Mesenchymal stem cell (in vitro differentiated cells and primary cell): Measurements from ENCODE around the gene MYL2.

Experiments
- DNase-seq: peaks from one replicate; pipeline ENCODE4 v3.0.0-alpha.2; 2013
- H2AFZ ChIP-seq: one replicate; pipeline ENCODE4 v1.6.1; 2013; ENCODE audit warnings: low read depth, mild to moderate bottlenecking, control low read depth, inconsistent platforms, low read length, moderate library complexity
- H2AK5ac ChIP-seq: 2 replicates; pipeline ENCODE4 v1.6.1; 2013; ENCODE audit warnings: low read length, moderate library complexity, mild to moderate bottlenecking, inconsistent platforms; ENCODE audit not compliant: severe bottlenecking
- H2BK120ac ChIP-seq: one replicate; pipeline ENCODE4 v1.6.1; 2013; ENCODE audit warnings: low read depth, mild to moderate bottlenecking, inconsistent platforms, low read length, moderate library complexity
- H2BK12ac ChIP-seq, 2 experiments: one replicate each; pipeline ENCODE4 v1.6.1; 2013; ENCODE audit warnings: inconsistent platforms in 2 of 2, low read length in 2 of 2, mild to moderate bottlenecking in 2 of 2, moderate library complexity in 2 of 2, control low read depth in 1 of 2
- H2BK15ac ChIP-seq: one replicate; pipeline ENCODE4 v1.6.1; 2013; ENCODE audit warnings: mild to moderate bottlenecking, low read depth, inconsistent platforms; ENCODE audit not compliant: poor library complexity, severe bottlenecking
- H2BK5ac ChIP-seq: 2 replicates; pipeline ENCODE4 v1.6.1; 2013; ENCODE audit warnings: low read depth, mild to moderate bottlenecking, low read length, control low read depth, inconsistent platforms; ENCODE audit not compliant: poor library complexity, severe bottlenecking
- H3K14ac ChIP-seq, 2 experiments: one replicate each; pipeline ENCODE4 v1.6.1; 2013; ENCODE audit warnings: inconsistent platforms in 2 of 2, low read length in 2 of 2, control low read depth in 1 of 2, mild to moderate bottlenecking in 1 of 2, moderate library complexity in 1 of 2
- H3K18ac ChIP-seq, 2 experiments: one replicate each; pipeline ENCODE4 v1.6.1; 2013; ENCODE audit warnings: inconsistent platforms in 2 of 2, low read length in 2 of 2, control low read depth in 1 of 2, low read depth in 1 of 2, mild to moderate bottlenecking in 1 of 2
- H3K23ac ChIP-seq, 2 experiments: one replicate each; pipeline ENCODE4 v1.6.1; 2013; ENCODE audit warnings: inconsistent platforms in 2 of 2, low read length in 2 of 2, mild to moderate bottlenecking in 2 of 2, moderate library complexity in 2 of 2, control low read depth in 1 of 2
- H3K27ac ChIP-seq: 2 replicates; pipeline ENCODE4 v1.5.1; 2013; ENCODE audit warnings: mild to moderate bottlenecking, moderate library complexity, low read length, control low read depth, inconsistent platforms; ENCODE audit not compliant: poor library complexity, severe bottlenecking
- H3K27me3 ChIP-seq, 2 experiments: 2 replicates each; pipeline versions ENCODE4 v1.6.1 to v1.7.0; 2013; ENCODE audit warnings: low read length in 2 of 2, mild to moderate bottlenecking in 2 of 2, moderate library complexity in 2 of 2, control low read depth in 1 of 2, inconsistent platforms in 1 of 2; ENCODE audit not compliant: control insufficient read depth in 1 of 2, insufficient read depth in 1 of 2
- H3K36me3 ChIP-seq, 2 experiments: 2 replicates each; pipeline versions ENCODE4 v1.6.1 to v1.7.0; 2013; ENCODE audit warnings: low read length in 2 of 2, control low read depth in 1 of 2, inconsistent platforms in 1 of 2, low read depth in 1 of 2, mild to moderate bottlenecking in 1 of 2; ENCODE audit not compliant: insufficient read depth in 2 of 2, control insufficient read depth in 1 of 2
- H3K4ac ChIP-seq, 2 experiments: one replicate each; pipeline ENCODE4 v1.6.1; 2013; ENCODE audit warnings: inconsistent platforms in 2 of 2, low read length in 2 of 2, mild to moderate bottlenecking in 2 of 2, moderate library complexity in 2 of 2, control low read depth in 1 of 2, low read depth in 1 of 2
- H3K4me1 ChIP-seq: 2 replicates; pipeline ENCODE4 v1.6.1; 2013; ENCODE audit warnings: low read depth, low read length, control low read depth; ENCODE audit not compliant: control insufficient read depth, insufficient read depth
- H3K4me2 ChIP-seq: 2 replicates; pipeline ENCODE4 v1.6.1; 2013; ENCODE audit warnings: low read length, mild to moderate bottlenecking, inconsistent platforms; ENCODE audit not compliant: poor library complexity, severe bottlenecking
- H3K4me3 ChIP-seq, 2 experiments: 2 replicates each; pipeline versions ENCODE4 v1.5.1 to v1.7.0; 2013; ENCODE audit warnings: low read length in 2 of 2, mild to moderate bottlenecking in 2 of 2, control low read depth in 1 of 2, low read depth in 1 of 2; ENCODE audit not compliant: insufficient read depth in 1 of 2
- H3K79me1 ChIP-seq: replicated peaks from 2 replicates; pipeline ENCODE4 v1.6.1; 2013; ENCODE audit warnings: mild to moderate bottlenecking, control low read depth, low read length, inconsistent platforms; ENCODE audit not compliant: poor library complexity, severe bottlenecking
- H3K9ac ChIP-seq: 2 replicates; pipeline ENCODE4 v1.7.0; 2013; ENCODE audit warnings: mild to moderate bottlenecking, low read length, moderate library complexity
- H3K9me3 ChIP-seq: 2 replicates; pipeline ENCODE4 v1.7.0; 2013; ENCODE audit warnings: mild to moderate bottlenecking, low read length; ENCODE audit not compliant: control insufficient read depth
- H4K8ac ChIP-seq: one replicate; pipeline ENCODE4 v1.6.1; 2013; ENCODE audit warnings: inconsistent platforms, mild to moderate bottlenecking, low read length, moderate library complexity
- H4K91ac ChIP-seq: one replicate; pipeline ENCODE4 v1.6.1; 2013; ENCODE audit warnings: mild to moderate bottlenecking, low read length, inconsistent platforms
- WGBS: methylation state at CpG from one replicate; pipeline ENCODE4 v1.1.7; 2013; ENCODE audit warnings: mixed read lengths; 5-methylcytosine and 5-hydroxymethylcytosine counted together

MYL2 gene

DNA sequence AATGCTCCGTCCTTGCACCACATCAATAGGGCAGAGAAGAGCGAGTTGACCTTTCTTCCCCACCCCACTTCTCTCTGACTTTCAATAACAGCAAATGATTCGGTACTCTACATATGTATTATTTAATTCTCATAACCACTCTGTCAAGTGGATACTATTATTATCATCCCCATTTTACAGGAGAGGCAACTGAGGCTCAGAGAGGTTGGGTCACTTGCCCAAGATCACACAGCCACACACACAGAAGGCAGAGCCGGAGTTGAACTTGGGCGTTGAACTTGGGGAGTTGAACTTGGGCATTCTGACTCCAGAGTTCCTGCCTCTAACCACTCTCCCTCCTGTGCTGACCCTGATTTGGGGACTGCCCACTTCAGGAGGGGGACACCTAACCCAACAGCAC is 659 bp downstream of the MYL2 start:
- no peak overlapping the region for H2AK5ac ChIP-seq
- no peak overlapping the region for H3K14ac ChIP-seq
- no peak overlapping the region for H3K9ac ChIP-seq
- no peak for DNase-seq
- no peak overlapping the region for H3K27ac ChIP-seq
- no peak overlapping the region for H2BK120ac ChIP-seq
- no peak overlapping the region for H2AFZ ChIP-seq
- H3K27me3 ChIP-seq, result peaks cover 0 to 29% of the 10 kb centered on the region in 2 experiments
- H2BK5ac ChIP-seq, result no peak overlapping the region
- H3K18ac ChIP-seq, result no peak overlapping the region
- no peak overlapping the region for H2BK15ac ChIP-seq
- no peak overlapping the region for H3K4me2 ChIP-seq
- no peaks in the 10 kb centered on the region for H3K79me1 ChIP-seq
- H3K4ac ChIP-seq, result no peak overlapping the region
- no peaks in the 10 kb centered on the region for H3K9me3 ChIP-seq
- peaks cover 12% of the 10 kb centered on the region for H3K4me1 ChIP-seq
- no peak overlapping the region for H4K8ac ChIP-seq
- H2BK12ac ChIP-seq, result no peak overlapping the region
- whole genome bisulfite sequencing, result 91% methylated on average over 5 of the region's 5 CpGs
- H3K36me3 ChIP-seq, result no peaks in the 10 kb centered on the region
- no peak overlapping the region for H4K91ac ChIP-seq
- H3K4me3 ChIP-seq, result no peak overlapping the region
- no peak overlapping the region for H3K23ac ChIP-seq

DNA sequence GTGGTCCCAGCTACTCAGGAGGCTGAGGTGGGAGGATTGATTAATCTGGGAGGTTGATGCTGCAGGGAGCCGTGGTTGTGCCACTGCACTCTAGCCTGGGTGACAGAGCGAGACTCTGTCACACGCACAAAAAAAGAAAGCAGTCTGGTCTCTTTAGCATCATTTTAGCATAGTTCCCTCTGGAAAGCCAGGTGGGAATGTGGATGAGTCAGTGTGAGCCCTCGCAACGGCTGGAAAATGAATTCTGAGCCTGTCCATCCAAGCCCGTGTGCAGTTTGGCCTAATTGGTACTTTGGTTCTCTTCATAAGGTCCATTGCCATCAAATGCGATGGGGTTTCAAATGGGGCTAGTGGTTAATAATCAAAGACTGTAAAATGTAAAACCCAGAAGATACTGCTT is 2.4 kb downstream of the MYL2 start:
- WGBS, result 57% methylated on average over 7 of the region's 7 CpGs
- H2AFZ ChIP-seq, result no peak overlapping the region
- no peak overlapping the region for H3K4me3 ChIP-seq
- H2AK5ac ChIP-seq, result no peak overlapping the region
- H2BK120ac ChIP-seq, result no peak overlapping the region
- H3K79me1 ChIP-seq, result no peaks in the 10 kb centered on the region
- H3K14ac ChIP-seq, result no peak overlapping the region
- no peak overlapping the region for H2BK12ac ChIP-seq
- no peaks in the 10 kb centered on the region for H3K36me3 ChIP-seq
- no peak overlapping the region for H3K4me2 ChIP-seq
- H4K91ac ChIP-seq, result no peak overlapping the region
- no peak overlapping the region for H3K27ac ChIP-seq
- no peak overlapping the region for H3K18ac ChIP-seq
- H3K9ac ChIP-seq, result no peak overlapping the region
- H3K4me1 ChIP-seq, result peaks cover 12% of the 10 kb centered on the region
- DNase-seq, result no peak
- no peak overlapping the region for H2BK15ac ChIP-seq
- H3K4ac ChIP-seq, result no peak overlapping the region
- H4K8ac ChIP-seq, result no peak overlapping the region
- H3K23ac ChIP-seq, result no peak overlapping the region
- H3K27me3 ChIP-seq, result peaks cover 0 to 26% of the 10 kb centered on the region in 2 experiments
- no peak overlapping the region for H2BK5ac ChIP-seq
- H3K9me3 ChIP-seq, result no peaks in the 10 kb centered on the region

DNA sequence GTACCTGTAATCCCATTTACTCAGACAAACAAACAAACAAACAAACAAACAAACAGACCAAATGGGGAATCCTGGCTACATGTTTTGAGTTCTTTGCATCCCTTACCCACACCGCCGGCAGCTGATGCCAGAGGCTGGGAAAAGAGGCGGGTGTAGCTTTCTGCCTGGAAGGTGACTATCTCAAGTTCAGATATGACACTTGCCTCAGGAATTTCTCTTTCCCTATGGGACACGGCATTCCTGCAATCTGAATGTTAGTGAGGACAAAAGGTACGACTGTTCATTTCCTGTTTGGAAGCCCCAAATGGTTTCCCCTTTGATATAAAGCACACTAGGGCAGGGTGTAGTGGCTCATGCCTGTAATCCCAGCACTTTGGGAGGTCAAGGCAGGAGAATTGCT is 2.9 kb downstream of the MYL2 start:
- no peak overlapping the region for H3K4ac ChIP-seq
- no peak overlapping the region for H2AK5ac ChIP-seq
- H2BK120ac ChIP-seq, result no peak overlapping the region

DNA sequence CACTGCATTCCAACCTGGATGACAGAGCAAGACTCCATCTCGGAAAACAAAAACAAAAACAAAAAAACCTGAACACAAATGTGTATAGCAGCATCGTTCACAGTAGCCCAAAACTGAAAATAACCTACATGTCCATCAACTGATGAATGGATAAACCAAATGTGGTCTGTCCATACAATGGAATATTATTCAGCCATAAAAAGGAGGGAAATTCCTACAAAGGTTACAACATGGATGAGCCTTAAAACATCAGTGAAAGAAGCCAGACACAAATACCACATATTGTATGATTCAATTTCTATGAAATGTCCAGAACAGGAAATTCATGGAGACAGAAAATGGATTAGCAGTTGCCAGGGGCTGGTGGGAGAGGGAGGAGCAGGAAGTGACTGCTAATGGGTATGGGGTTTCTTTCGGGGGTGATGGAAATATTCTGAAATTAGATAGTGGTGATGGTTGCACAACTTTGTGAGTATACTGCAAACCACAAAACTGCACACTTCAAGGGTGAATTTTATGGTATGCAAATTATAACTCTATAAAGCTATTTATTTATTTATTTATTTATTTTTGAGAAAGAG is 4.0 kb downstream of the MYL2 start:
- Histone ChIP-seq H3K14ac (no peak overlapping the region), H3K27ac (no peak overlapping the region), H3K4me1 (peaks cover 7% of the 10 kb centered on the region), H2BK12ac (no peak overlapping the region), H3K4ac (no peak overlapping the region), H3K4me3 (no peak overlapping the region), H3K27me3 (peaks cover 0 to 29% of the 10 kb centered on the region in 2 experiments), H4K8ac (no peak overlapping the region), H3K4me2 (no peak overlapping the region), H2BK120ac (no peak overlapping the region), H2BK15ac (no peak overlapping the region), H3K23ac (no peak overlapping the region), H3K36me3 (no peaks in the 10 kb centered on the region), H2BK5ac (no peak overlapping the region), H3K79me1 (no peaks in the 10 kb centered on the region), H2AFZ (no peak overlapping the region), H3K9ac (no peak overlapping the region), H3K18ac (no peak overlapping the region), H3K9me3 (no peaks in the 10 kb centered on the region), H2AK5ac (no peak overlapping the region), H4K91ac (no peak overlapping the region)
- WGBS, result 57% methylated on average over 2 of the region's 3 CpGs
- DNase-seq, result no peak

More for the DNA sequence above, 2.9 kb downstream of the MYL2 start:
- Histone ChIP-seq H3K14ac (no peak overlapping the region), H3K4me2 (no peak overlapping the region), H3K9me3 (no peaks in the 10 kb centered on the region), H2AFZ (no peak overlapping the region), H3K27me3 (peaks cover 0 to 24% of the 10 kb centered on the region in 2 experiments), H3K27ac (no peak overlapping the region), H4K91ac (no peak overlapping the region), H3K9ac (no peak overlapping the region), H3K23ac (no peak overlapping the region), H3K79me1 (no peaks in the 10 kb centered on the region), H2BK15ac (no peak overlapping the region), H3K4me1 (peaks cover 9% of the 10 kb centered on the region), H2BK5ac (no peak overlapping the region), H4K8ac (no peak overlapping the region), H3K36me3 (no peaks in the 10 kb centered on the region), H3K4me3 (no peak overlapping the region), H2BK12ac (no peak overlapping the region), H3K18ac (no peak overlapping the region)
- 15% methylated on average over 5 of the region's 5 CpGs for WGBS
- peak; percentile 20 for DNase-seq
